NOMO-1 treated with DMSO at 0.1 percent for 48 hours (cell line): ENCODE results near the gene INPP5A.
"Not testable (repeated sequence)": the region's sequence is repeated elsewhere in the genome, so short reads cannot be mapped to it uniquely, and the experiment has no call there.

Experiments
- DNase-seq: peaks from one replicate; lab custom pipeline; 2025; ENCODE audit not compliant: unreplicated experiment; lab: John Stamatoyannopoulos, UW

INPP5A gene

GRCh38 chr10:132808383-132809231, 271.0 kb downstream of the INPP5A start:
- no peak for DNase-seq

- no peak for DNase-seq
These were observed 271.9 kb downstream of the INPP5A start for GRCh38 chr10:132809232-132810140.

GRCh38 chr10:132810141-132810806, 272.7 kb downstream of the INPP5A start:
- DNase-seq = no peak

- no peak for DNase-seq
These were observed 273.5 kb downstream of the INPP5A start for GRCh38 chr10:132810807-132811700.

- DNase-seq = no peak
These were observed 274.4 kb downstream of the INPP5A start for GRCh38 chr10:132811891-132812481.

- DNase-seq = no peak
These were observed 274.9 kb downstream of the INPP5A start for GRCh38 chr10:132812520-132812919.

- DNase-seq = no peak
These were observed 275.4 kb downstream of the INPP5A start for GRCh38 chr10:132813001-132813401.

GRCh38 chr10:132813560-132814468, 276.2 kb downstream of the INPP5A start:
- no peak for DNase-seq

GRCh38 chr10:132814469-132814856, 276.9 kb downstream of the INPP5A start:
- no peak for DNase-seq

- DNase-seq = no peak
These were observed 277.7 kb downstream of the INPP5A start for GRCh38 chr10:132815168-132815857.

GRCh38 chr10:132816718-132817117, 279.1 kb downstream of the INPP5A start:
- DNase-seq = no peak

- no peak for DNase-seq
These were observed 280.2 kb downstream of the INPP5A start for GRCh38 chr10:132817701-132818211.

GRCh38 chr10:132820056-132820455, 282.5 kb downstream of the INPP5A start:
- no peak for DNase-seq

GRCh38 chr10:132825783-132826523, 288.4 kb downstream of the INPP5A start:
- DNase-seq = not testable (repeated sequence)

- DNase-seq = no peak
These were observed 289.2 kb downstream of the INPP5A start for GRCh38 chr10:132826524-132827422.

GRCh38 chr10:132827423-132827789, 289.8 kb downstream of the INPP5A start:
- DNase-seq = no peak
